HepG2 (cell line): ENCODE results near the gene L1CAM. TPM values are rescaled to one million over a fixed set of nuclear protein-coding genes. Genes with fewer than 3 reads are reported as not detected.

Experiments used
- ATAC-seq: fragments of 200-7000 bp; cut with Tn5 transposase; 3 replicates; pipeline ENCODE4 v1.9.1; 2020; ENCODE audit warnings: mild to moderate bottlenecking, moderate library complexity
- BruUV-seq: library from RNA; stranded (reverse); fragments of 400-500 nt; replicated peaks from 2 replicates; lab custom pipeline; 2021; lab: Mats Ljungman, UMichigan
- CTCF ChIA-PET: fragments of 300-600 bp; formaldehyde crosslinking; extraction: SDS; loops from one replicate; lab custom pipeline; 2021; ENCODE audit warnings: low total read pairs, inconsistent platforms, low intra/inter-chr PET ratio; lab: Yijun Ruan, JAX
- POLR2A ChIA-PET: fragments of 350-600 bp; sonication (Branson Sonifier 250); formaldehyde crosslinking; loops from one replicate; lab custom pipeline; 2020; ENCODE audit warnings: antibody characterized with exemption, inconsistent platforms; lab: Yijun Ruan, JAX
- DNase-seq: peaks from one replicate; pipeline ENCODE4 v3.0.0-alpha.2; 2015; ENCODE audit warnings: low spot score
- FAIRE-seq: peaks from 3 replicates; lab custom pipeline; 2011; peaks lifted over from hg19 to GRCh38; lab: Jason Lieb, UNC
- H2AFZ ChIP-seq: one replicate; pipeline ENCODE4 v1.6.1; 2011; ENCODE audit warnings: low read length, inconsistent platforms
- H3K27ac ChIP-seq: fragments of 300-600 bp; 3 replicates; pipeline ENCODE4 v1.8.0; 2011; ENCODE audit warnings: mixed run types, mild to moderate bottlenecking, mixed read lengths, low read length, inconsistent platforms; ENCODE audit not compliant: insufficient read depth; ENCODE audit errors: extremely low read length
- H3K27me3 ChIP-seq, 2 experiments: fragments of 200-600 bp in 1 of 2; 2 replicates in 1 of 2; 3 replicates in 1 of 2; pipeline versions ENCODE4 v1.6.0 to v1.8.0; 2011; ENCODE audit warnings: low read length in 2 of 2, mild to moderate bottlenecking in 2 of 2, moderate library complexity in 2 of 2, inconsistent platforms in 1 of 2; ENCODE audit not compliant: insufficient read depth in 2 of 2, control insufficient read depth in 1 of 2
- H3K36me3 ChIP-seq, 2 experiments: fragments of 200-600 bp in 1 of 2; replicated peaks in 1 of 2; 2 replicates in 1 of 2; 3 replicates in 1 of 2; pipeline versions ENCODE4 v1.5.1 to v1.8.0; 2011; ENCODE audit warnings: low read length in 2 of 2, inconsistent platforms in 1 of 2; ENCODE audit not compliant: insufficient read depth in 2 of 2, control insufficient read depth in 1 of 2
- H3K4me1 ChIP-seq: 2 replicates; pipeline ENCODE4 v1.5.1; 2012; ENCODE audit warnings: low read length, inconsistent platforms; ENCODE audit not compliant: insufficient read depth
- H3K4me2 ChIP-seq: 2 replicates; pipeline ENCODE4 v1.6.0; 2011; ENCODE audit warnings: low read depth, low read length, inconsistent platforms
- H3K4me3 ChIP-seq, 3 experiments: fragments of 200-600 bp in 1 of 3; sonication (generic), shearing (Covaris generic) in 1 of 3; replicated peaks in 1 of 3; 2 replicates each; pipeline ENCODE4 v1.5.1; 2011 to 2016; ENCODE audit warnings: low read length in 3 of 3, inconsistent platforms in 2 of 3, low read depth in 2 of 3, mild to moderate bottlenecking in 2 of 3, control low read depth in 1 of 3, mixed read lengths in 1 of 3; ENCODE audit not compliant: insufficient read depth in 1 of 3
- H3K79me2 ChIP-seq: one replicate; pipeline ENCODE4 v1.6.1; 2011; ENCODE audit warnings: low read length, inconsistent platforms; ENCODE audit not compliant: insufficient read depth
- H3K9ac ChIP-seq: 2 replicates; pipeline ENCODE4 v1.6.0; 2011; ENCODE audit warnings: mild to moderate bottlenecking, low read depth, low read length, inconsistent platforms; ENCODE audit not compliant: insufficient read depth
- H3K9me3 ChIP-seq: 2 replicates; pipeline ENCODE4 v1.5.1; 2012; ENCODE audit warnings: mild to moderate bottlenecking, low read length
- H4K20me1 ChIP-seq: 2 replicates; pipeline ENCODE4 v1.6.0; 2011; ENCODE audit warnings: inconsistent platforms, mild to moderate bottlenecking, low read length, moderate library complexity; ENCODE audit not compliant: insufficient read depth
- CBX2 ChIP-seq, 2 experiments: fragments of 200-600 bp in 1 of 2; sonication (generic); formaldehyde crosslinking in 1 of 2; IDR thresholded peaks; 2 replicates each; pipeline versions ENCODE4 v1.7.0 to v1.8.1; 2018 to 2022; ENCODE audit warnings: low read depth in 2 of 2, low read length in 1 of 2, mild to moderate bottlenecking in 1 of 2, missing genetic modification reagents in 1 of 2
- HES4 ChIP-seq: sonication (generic); formaldehyde crosslinking; IDR thresholded peaks from 2 replicates; pipeline ENCODE4 v1.9.0; 2021; ENCODE audit warnings: mild to moderate bottlenecking, missing genetic modification reagents, borderline replicate concordance
- HMGA1 ChIP-seq: sonication (generic); formaldehyde crosslinking; conservative IDR thresholded peaks from 2 replicates; pipeline ENCODE4 v1.4.0; 2020; ENCODE audit warnings: missing genetic modification reagents
- REPIN1 ChIP-seq: sonication (generic); formaldehyde crosslinking; IDR thresholded peaks from 2 replicates; pipeline ENCODE4 v1.8.0; 2022; ENCODE audit warnings: missing genetic modification reagents, low read depth, mild to moderate bottlenecking, borderline replicate concordance
- RORA ChIP-seq: sonication (generic); formaldehyde crosslinking; IDR thresholded peaks from 2 replicates; pipeline ENCODE4 v1.5.0; 2020; ENCODE audit warnings: mild to moderate bottlenecking, missing genetic modification reagents, moderate library complexity
- TCF7L2 ChIP-seq: IDR thresholded peaks from 2 replicates; pipeline ENCODE4 v1.6.1; 2011; ENCODE audit warnings: mild to moderate bottlenecking, low read depth, low read length, moderate library complexity
- TEAD3 ChIP-seq: optimal IDR thresholded peaks from 2 replicates; pipeline ENCODE3; 2016; ENCODE audit warnings: borderline replicate concordance
- ZNF33A ChIP-seq: sonication (generic); formaldehyde crosslinking; IDR thresholded peaks from 2 replicates; pipeline ENCODE4 v1.5.1; 2020; ENCODE audit warnings: missing genetic modification reagents, mild to moderate bottlenecking, moderate library complexity, borderline replicate concordance
- ZNF770 ChIP-seq: sonication (generic); formaldehyde crosslinking; IDR thresholded peaks from 2 replicates; pipeline ENCODE4 v1.5.0; 2020; ENCODE audit warnings: mild to moderate bottlenecking, missing genetic modification reagents
- WGBS: methylation state at CpG from one replicate; pipeline ENCODE4 v1.1.6; 2017; ENCODE audit warnings: low lambda C conversion rate; 5-methylcytosine and 5-hydroxymethylcytosine counted together
- in situ Hi-C: cut with HindIII; loops from 2 replicates; pipeline ENCODE4 v1.10.0; 2017; ENCODE audit warnings: low pct_unique_long_range_greater_than_20kb; ENCODE audit not compliant: extremely low pct_ligation_motif_present
- intact Hi-C: fragments of 100-400 bp; cut with micrococcal nuclease; formaldehyde crosslinking; loops from one replicate; pipeline ENCODE4 v1.10.0; 2022; ENCODE audit not compliant: unreplicated experiment
- polyA plus RNA-seq, 8 experiments: library from polyadenylated mRNA; depleted of rRNA in 3 of 8; stranded (reverse) in 7 of 8; unstranded in 1 of 8; fragments of >200 nt; fragmentation: Illumina TruSeq in 4 of 8; extraction: Trizol in 4 of 8; gene quantifications; 2 replicates each; pipeline versions ENCODE4 v1.2.1 to v1.2.3, GENCODE V29; 2011 to 2016; ENCODE audit warnings: low read depth in 4 of 8, missing spikeins in 1 of 8, mixed read lengths in 1 of 8; ENCODE audit not compliant: insufficient read depth in 1 of 8
- total RNA-seq, 5 experiments: library from RNA; depleted of rRNA; stranded (reverse); fragments of >200 nt; fragmentation: Illumina TruSeq; extraction: Trizol; gene quantifications; 2 replicates each; pipeline ENCODE4 v1.2.3, GENCODE V29; 2016; ENCODE audit warnings: low read depth in 1 of 5

The L1CAM gene
- total and polyA plus RNA-seq, 2 of the 13 experiments (the other 11 are each of a cell fraction or from before 2014, with no cell fraction given), result 1.4 to 2.0 TPM

GRCh38 chrX:153897899-153898298, 11.9 kb upstream of the L1CAM start (continued):
- no peak for TF ChIP-seq TEAD3 (CRISPR knock-in tag)
- TF ChIP-seq HMGA1 (CRISPR knock-in tag), result no peak

- intact Hi-C loops (no loop called here), in situ Hi-C loops (no loop called here)
- peaks cover 0 to 19% of the 10 kb centered on the region in 2 experiments; a peak in 3 of 5 replicates for H3K27me3 ChIP-seq
- no peaks in the 10 kb centered on the region for H3K4me1 ChIP-seq
- H3K9me3 ChIP-seq, result no peaks in the 10 kb centered on the region
- H3K4me2 ChIP-seq, result no peak overlapping the region
- no peak overlapping the region for H3K9ac ChIP-seq
- no peak overlapping the region for H3K4me3 ChIP-seq
- H3K27ac ChIP-seq, result no peak overlapping the region
- H4K20me1 ChIP-seq, result no peaks in the 10 kb centered on the region
- ChIA-PET POLR2A (no interaction called here), CTCF (no interaction called here)
- H3K36me3 ChIP-seq, result no peaks in the 10 kb centered on the region
- no peak overlapping the region for H2AFZ ChIP-seq
- H3K79me2 ChIP-seq, result no peaks in the 10 kb centered on the region
- ATAC-seq, result no peak
- no peak for FAIRE-seq
- no TSS peak for BruUV-seq
- TF ChIP-seq ZNF33A (CRISPR knock-in tag) (no peak), RORA (no peak)
- no peak for DNase-seq
- WGBS, result 39% methylated on average over 6 of the region's 6 CpGs
These were observed 3.1 kb upstream of the L1CAM start for GRCh38 chrX:153889123-153889522.

GRCh38 chrX:153888344-153888743, 2.4 kb upstream of the L1CAM start:
- Histone ChIP-seq H2AFZ (no peak overlapping the region), H3K36me3 (no peaks in the 10 kb centered on the region), H3K4me3 (no peak overlapping the region), H3K9me3 (no peaks in the 10 kb centered on the region), H3K4me2 (no peak overlapping the region), H3K79me2 (no peaks in the 10 kb centered on the region), H3K9ac (no peak overlapping the region), H3K4me1 (no peaks in the 10 kb centered on the region), H3K27ac (no peak overlapping the region), H4K20me1 (no peaks in the 10 kb centered on the region), H3K27me3 (peaks cover 0 to 19% of the 10 kb centered on the region in 2 experiments; a peak in 3 of 5 replicates)
- DNase-seq (no peak), FAIRE-seq (no peak), ATAC-seq (no peak)
- intact Hi-C loops (no loop called here), in situ Hi-C loops (no loop called here)
- no TSS peak for BruUV-seq
- WGBS, result 65% methylated on average over 5 of the region's 6 CpGs
- CTCF ChIA-PET, result no interaction called here
- TF ChIP-seq CBX2 (IDR thresholded peaks at IDR 0.05; ENCODE audit: low read depth, low read length), result no peak
- no peak for TF ChIP-seq CBX2 (CRISPR knock-in tag; IDR thresholded peaks at IDR 0.05; ENCODE audit: low read depth)
- no peak for TF ChIP-seq ZNF770 (CRISPR knock-in tag)
- no peak for TF ChIP-seq HES4 (CRISPR knock-in tag)
- no peak for TF ChIP-seq REPIN1 (CRISPR knock-in tag)
- TF ChIP-seq TCF7L2, result no peak
- POLR2A ChIA-PET, result no interaction called here
